Tibial nerve (tissue), 4 donors: ENCODE measurements around the gene CCN5. TPM values are rescaled to one million over a fixed set of nuclear protein-coding genes. Genes with fewer than 3 reads are reported as not detected.

Source experiments
- DNase-seq, 2 donors: peaks; one replicate each; pipeline ENCODE4 v3.0.0-alpha.2; 2019; ENCODE audit warnings: low spot score in 2 of 2
- H3K27ac ChIP-seq, 4 donors: fragments of 200-600 bp; sonication (generic) in 3 of 4; one replicate each; pipeline ENCODE4 v1.5.1; 2017 to 2019; ENCODE audit warnings: mild to moderate bottlenecking in 1 of 4
- H3K27me3 ChIP-seq, 2 donors: fragments of 200-600 bp; sonication (generic) in 1 of 2; one replicate each; pipeline versions ENCODE4 v1.5.1 to v1.6.0; 2017 to 2019
- H3K36me3 ChIP-seq, 3 donors: fragments of 200-600 bp; sonication (generic); one replicate each; pipeline ENCODE4 v1.5.1; 2018 to 2019
- H3K4me1 ChIP-seq, 4 donors: fragments of 200-600 bp; sonication (generic) in 3 of 4; one replicate each; pipeline ENCODE4 v1.5.1; 2017 to 2019
- H3K4me3 ChIP-seq, 4 donors: fragments of 200-600 bp; sonication (generic) in 3 of 4; one replicate each; pipeline ENCODE4 v1.5.1; 2017 to 2019; ENCODE audit warnings: mild to moderate bottlenecking in 1 of 4, moderate library complexity in 1 of 4
- H3K9me3 ChIP-seq, 4 donors: fragments of 200-600 bp; sonication (generic) in 3 of 4; one replicate each; pipeline ENCODE4 v1.5.1; 2017 to 2019
- EP300 ChIP-seq, 2 donors: sonication (generic); formaldehyde crosslinking; IDR thresholded peaks; one replicate each; pipeline ENCODE4 v1.6.1; 2017; ENCODE audit warnings: antibody characterized with exemption in 2 of 2, mild to moderate bottlenecking in 1 of 2
- POLR2A ChIP-seq, 2 donors: fragments of 450-650 bp; IDR thresholded peaks; one replicate each; pipeline ENCODE4 v1.6.1; 2017; ENCODE audit warnings: antibody characterized with exemption in 2 of 2, mild to moderate bottlenecking in 2 of 2, moderate library complexity in 2 of 2
- WGBS, 2 donors: methylation state at CpG; one replicate each; pipeline ENCODE4 v1.1.5; 2018; 5-methylcytosine and 5-hydroxymethylcytosine counted together
- total RNA-seq, 4 donors: library from RNA; depleted of rRNA; stranded (reverse); fragments of >200 nt; gene quantifications; one replicate each; pipeline ENCODE4 v1.1.0, GENCODE V29; 2016
- TF ChIP-seq, protein P1 (sequence below), 5 experiments: fragments of 200-600 bp in 3 of 5; fragments of 450-650 bp in 2 of 5; sonication (generic) in 3 of 5; IDR thresholded peaks; one replicate each; pipeline ENCODE4 v1.5.1; 2016 to 2019; ENCODE audit warnings: antibody characterized with exemption in 5 of 5, mild to moderate bottlenecking in 3 of 5, moderate library complexity in 2 of 5

CCN5 gene
- total RNA-seq, 4 donors from 2014 or later, result 84.0 to 1,826 (median 378) TPM

DNA sequence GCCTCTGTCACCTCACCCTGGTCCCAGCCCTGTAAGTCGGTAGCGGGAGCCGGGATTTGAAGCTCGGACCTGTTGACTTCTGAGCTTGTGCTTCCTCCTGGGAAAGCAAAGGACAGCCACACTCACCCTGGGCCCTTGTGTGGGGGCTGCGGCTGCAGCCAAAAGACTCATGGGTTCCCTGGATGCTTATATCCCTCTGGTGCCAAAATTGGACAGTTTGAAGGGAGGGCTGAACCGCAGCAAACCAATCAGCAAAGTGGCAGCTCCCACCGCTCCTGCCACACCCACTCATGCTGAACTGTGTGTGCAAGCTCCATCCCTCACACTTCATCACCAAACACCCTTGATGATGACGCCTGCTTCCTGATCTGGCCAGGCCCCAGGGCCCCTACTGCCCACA, 3.9 kb upstream of the CCN5 start:
- WGBS, 2 donors, result 80 to 87% methylated on average over 7 to 8 of the region's 8 CpGs
- no peaks in the 10 kb centered on the region for H3K9me3 ChIP-seq
- H3K4me1 ChIP-seq, result peaks cover 0 to 40% (median 30%) of the 10 kb centered on the region in 4 donors
- no peaks in the 10 kb centered on the region for H3K36me3 ChIP-seq
- TF ChIP-seq EP300 (IDR thresholded peaks at IDR 0.05), result no peak
- TF ChIP-seq POLR2A (IDR thresholded peaks at IDR 0.05), result no peak
- TF ChIP-seq, protein P1, sequence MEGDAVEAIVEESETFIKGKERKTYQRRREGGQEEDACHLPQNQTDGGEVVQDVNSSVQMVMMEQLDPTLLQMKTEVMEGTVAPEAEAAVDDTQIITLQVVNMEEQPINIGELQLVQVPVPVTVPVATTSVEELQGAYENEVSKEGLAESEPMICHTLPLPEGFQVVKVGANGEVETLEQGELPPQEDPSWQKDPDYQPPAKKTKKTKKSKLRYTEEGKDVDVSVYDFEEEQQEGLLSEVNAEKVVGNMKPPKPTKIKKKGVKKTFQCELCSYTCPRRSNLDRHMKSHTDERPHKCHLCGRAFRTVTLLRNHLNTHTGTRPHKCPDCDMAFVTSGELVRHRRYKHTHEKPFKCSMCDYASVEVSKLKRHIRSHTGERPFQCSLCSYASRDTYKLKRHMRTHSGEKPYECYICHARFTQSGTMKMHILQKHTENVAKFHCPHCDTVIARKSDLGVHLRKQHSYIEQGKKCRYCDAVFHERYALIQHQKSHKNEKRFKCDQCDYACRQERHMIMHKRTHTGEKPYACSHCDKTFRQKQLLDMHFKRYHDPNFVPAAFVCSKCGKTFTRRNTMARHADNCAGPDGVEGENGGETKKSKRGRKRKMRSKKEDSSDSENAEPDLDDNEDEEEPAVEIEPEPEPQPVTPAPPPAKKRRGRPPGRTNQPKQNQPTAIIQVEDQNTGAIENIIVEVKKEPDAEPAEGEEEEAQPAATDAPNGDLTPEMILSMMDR (IDR thresholded peaks at IDR 0.05), result no peak
- no peak for DNase-seq
- no peak overlapping the region for H3K4me3 ChIP-seq
- H3K27ac ChIP-seq, result no peak overlapping the region
- H3K27me3 ChIP-seq, result no peaks in the 10 kb centered on the region

DNA sequence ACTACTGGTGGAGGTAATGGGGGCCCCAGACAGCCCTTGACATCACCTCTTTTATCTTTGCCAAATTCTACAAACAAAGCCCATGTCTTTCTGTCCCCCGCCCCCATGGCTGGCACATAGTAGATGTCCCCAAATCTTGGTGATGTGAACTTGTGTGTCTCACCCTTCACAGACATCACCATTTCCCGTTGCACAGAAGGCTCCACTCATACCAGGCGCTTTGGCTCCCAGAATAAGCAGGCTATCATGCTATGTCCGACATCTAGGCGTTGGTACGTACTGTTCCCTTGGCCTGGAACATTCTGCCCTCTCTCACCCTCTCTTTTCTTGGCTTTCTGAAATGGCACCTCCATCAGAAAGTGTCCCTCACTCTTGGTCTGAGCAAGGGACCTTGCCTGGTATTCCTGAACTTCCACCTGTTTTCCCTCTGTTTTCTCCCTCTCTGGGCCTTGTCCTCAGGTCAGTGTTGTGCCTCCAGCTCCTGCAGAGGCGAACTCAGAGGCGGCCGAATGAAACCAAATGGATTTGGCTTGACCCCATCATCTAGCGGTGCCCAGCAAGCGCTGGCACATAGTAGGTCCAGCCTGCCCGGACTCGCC, 968 bp upstream of the CCN5 start:
- H3K4me3 ChIP-seq, result peak overlapping the region in 1 of 4 donors; percentile 48
- peaks cover 0 to 54% (median 33%) of the 10 kb centered on the region in 4 donors for H3K4me1 ChIP-seq
- no peaks in the 10 kb centered on the region for H3K36me3 ChIP-seq
- no peaks in the 10 kb centered on the region for H3K9me3 ChIP-seq
- WGBS, 2 donors, result 45 to 50% methylated on average over 13 of the region's 13 CpGs
- peak; percentile 43 to 83 for TF ChIP-seq EP300 (IDR thresholded peaks at IDR 0.05)
- TF ChIP-seq POLR2A (IDR thresholded peaks at IDR 0.05), result no peak
- H3K27ac ChIP-seq, result peak overlapping the region; percentile 24 to 82 (median 54)
- H3K27me3 ChIP-seq, result no peaks in the 10 kb centered on the region
- DNase-seq, result no peak

DNA sequence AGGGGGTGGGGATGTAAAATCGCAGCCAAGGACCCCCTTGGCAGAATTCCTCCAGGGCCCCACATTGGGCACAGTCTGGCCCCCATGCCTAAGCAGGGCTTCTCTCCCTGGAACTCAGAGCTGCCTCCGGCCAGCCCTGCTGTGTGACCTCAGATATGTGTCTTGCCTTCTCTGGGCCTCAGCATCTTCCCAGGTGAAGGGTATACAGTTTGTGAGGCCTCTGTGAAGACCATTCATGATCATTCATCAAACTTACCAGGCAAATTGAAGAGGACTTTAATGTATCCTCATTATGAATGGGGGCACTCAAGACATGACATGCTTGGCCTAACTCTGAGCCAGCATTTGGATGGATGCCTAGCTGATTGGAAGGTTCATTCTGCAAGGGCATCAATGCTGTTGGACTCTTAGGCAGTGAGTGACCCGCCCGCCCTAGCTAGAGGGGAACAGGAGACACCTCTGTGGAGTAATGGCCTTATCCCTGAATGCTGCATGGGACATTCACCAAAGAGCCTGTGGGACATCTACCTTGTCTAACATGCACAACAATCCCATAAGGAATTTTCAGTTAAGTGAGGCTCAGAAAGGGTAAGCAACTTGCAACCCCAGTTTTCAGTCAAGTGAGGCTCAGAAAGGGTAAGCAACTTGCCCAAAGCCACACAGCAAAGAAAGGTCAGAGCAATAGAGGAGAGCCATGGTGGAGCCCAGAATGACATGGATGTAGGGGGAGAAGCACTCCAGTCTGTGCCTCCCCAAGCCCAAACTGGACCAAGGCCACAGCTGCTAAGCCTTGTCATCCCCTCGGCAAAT, 535 bp downstream of the CCN5 start:
- peaks cover 0 to 69% (median 44%) of the 10 kb centered on the region in 4 donors for H3K4me1 ChIP-seq
- no peaks in the 10 kb centered on the region for H3K9me3 ChIP-seq
- DNase-seq, result no peak
- TF ChIP-seq EP300 (IDR thresholded peaks at IDR 0.05) (no peak), POLR2A (IDR thresholded peaks at IDR 0.05) (no peak)
- TF ChIP-seq, protein P1 (IDR thresholded peaks at IDR 0.05), result no peak
- peak overlapping the region in 1 of 4 donors; percentile 48 for H3K4me3 ChIP-seq
- peak overlapping the region; percentile 41 to 82 (median 56) for H3K27ac ChIP-seq
- WGBS, 2 donors, result 84 to 90% methylated on average over 4 to 5 of the region's 5 CpGs
- no peaks in the 10 kb centered on the region for H3K36me3 ChIP-seq
- no peaks in the 10 kb centered on the region for H3K27me3 ChIP-seq

DNA sequence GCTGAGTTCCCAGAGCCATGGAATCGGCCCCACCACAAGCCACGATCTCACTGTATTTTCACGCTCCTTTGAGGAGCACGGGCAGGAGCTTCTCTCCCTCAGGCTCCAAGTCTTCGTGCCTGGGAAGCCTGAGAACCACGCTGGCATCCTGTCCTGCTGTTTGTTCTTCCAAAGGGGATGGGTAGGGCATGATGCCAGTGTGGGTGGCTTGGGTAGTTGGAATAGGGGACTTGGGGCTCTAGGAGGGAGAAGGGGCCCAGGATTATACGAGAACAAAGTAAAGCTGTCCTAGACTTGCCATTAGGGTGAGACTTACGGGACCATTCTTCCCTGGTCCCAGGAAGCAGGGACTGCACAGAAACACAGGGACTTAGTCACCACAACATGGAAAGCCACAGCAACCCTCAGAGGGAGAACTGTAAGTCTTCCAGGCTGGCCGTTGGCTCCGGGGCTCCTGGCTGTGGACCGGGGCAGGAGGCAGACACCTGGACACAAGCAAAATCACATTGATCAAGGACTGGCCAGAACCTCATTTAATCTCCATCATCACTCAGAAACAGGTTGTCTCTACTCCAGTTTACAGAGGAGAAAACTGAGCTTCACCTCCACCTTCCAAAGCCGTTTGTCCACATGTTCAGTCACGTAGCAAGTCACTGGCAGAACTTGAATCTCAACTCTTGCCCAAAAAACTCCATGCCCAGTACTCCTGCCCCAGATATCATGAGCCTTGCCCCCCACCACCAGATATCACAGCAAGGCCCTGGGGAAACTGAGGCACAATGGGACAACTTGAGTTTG, 1.3 kb downstream of the CCN5 start:
- H3K4me1 ChIP-seq, result peaks cover 0 to 75% (median 44%) of the 10 kb centered on the region in 4 donors
- H3K27me3 ChIP-seq, result no peaks in the 10 kb centered on the region
- TF ChIP-seq EP300 (IDR thresholded peaks at IDR 0.05), result no peak
- TF ChIP-seq POLR2A (IDR thresholded peaks at IDR 0.05), result no peak
- TF ChIP-seq, protein P1 (IDR thresholded peaks at IDR 0.05), result no peak
- peak overlapping the region; percentile 41 to 82 (median 56) for H3K27ac ChIP-seq
- H3K4me3 ChIP-seq, result peak overlapping the region in 1 of 4 donors; percentile 48
- H3K36me3 ChIP-seq, result no peaks in the 10 kb centered on the region
- no peaks in the 10 kb centered on the region for H3K9me3 ChIP-seq
- no peak for DNase-seq
- 80 to 81% methylated on average over 13 of the region's 13 CpGs for WGBS, 2 donors

DNA sequence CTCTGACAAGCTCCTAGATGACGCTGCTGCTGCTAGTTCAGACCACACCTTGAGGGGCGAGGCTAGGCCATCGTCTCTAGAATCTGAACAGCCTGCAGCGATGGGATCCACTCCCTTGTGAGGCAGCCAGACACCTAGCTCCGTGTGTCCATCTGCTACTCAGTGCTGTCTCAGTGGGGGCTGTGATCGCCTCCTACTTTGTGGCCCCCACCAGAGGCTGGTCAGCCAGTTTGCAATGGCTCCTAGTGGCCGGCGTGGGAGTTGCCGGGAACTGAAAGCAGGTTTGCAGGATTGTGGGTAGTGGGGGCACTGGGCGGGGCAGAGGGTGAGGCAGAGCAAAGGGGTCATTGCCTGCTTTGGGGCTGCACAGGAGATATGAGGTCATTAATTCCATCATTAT, 2.8 kb downstream of the CCN5 start:
- H3K4me1 ChIP-seq, result peaks cover 0 to 79% (median 41%) of the 10 kb centered on the region in 4 donors
- WGBS, 2 donors, result 67 to 72% methylated on average over 10 of the region's 10 CpGs
- H3K4me3 ChIP-seq, result peak overlapping the region in 1 of 4 donors; percentile 48

More for the DNA sequence above, 2.8 kb downstream of the CCN5 start:
- TF ChIP-seq EP300 (IDR thresholded peaks at IDR 0.05) (no peak), POLR2A (IDR thresholded peaks at IDR 0.05) (no peak)
- TF ChIP-seq, protein P1 (IDR thresholded peaks at IDR 0.05), result peak in 4 of 5 experiments; percentile 6 to 32 (median 30)
- Histone ChIP-seq H3K27ac (peak overlapping the region in 2 of 4 donors; percentile 82), H3K27me3 (no peaks in the 10 kb centered on the region), H3K9me3 (no peaks in the 10 kb centered on the region), H3K36me3 (no peaks in the 10 kb centered on the region)
- no peak for DNase-seq
